HG03175 (cell line): ENCODE results near the gene MYO1H.
"Not testable (repeated sequence)": the region's sequence is repeated elsewhere in the genome, so short reads cannot be mapped to it uniquely, and the experiment has no call there.

ENCODE experiments used
- ATAC-seq: cut with Tn5 transposase; IDR thresholded peaks from one replicate; pipeline ENCODE4 v1.9.1; 2021; ENCODE audit warnings: mild to moderate bottlenecking, moderate library complexity; ENCODE audit not compliant: unreplicated experiment

MYO1H gene

DNA sequence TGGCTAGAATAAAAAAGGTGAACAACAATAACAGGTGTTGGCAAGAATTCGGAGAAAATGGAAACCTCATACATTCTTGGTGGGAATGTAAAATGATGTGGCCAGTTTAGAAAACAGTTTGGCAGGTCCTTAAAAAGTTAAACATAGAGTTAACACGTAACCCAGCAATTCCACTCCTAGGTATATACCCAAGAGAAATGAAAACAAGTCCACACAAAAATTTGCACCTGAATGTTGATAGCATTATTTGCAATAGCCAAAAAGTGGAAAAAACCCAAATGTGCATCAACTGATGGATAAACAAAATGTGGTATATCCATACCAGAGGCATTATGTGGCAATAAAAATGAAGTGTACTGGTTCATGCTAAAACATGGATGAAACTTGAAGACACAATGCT, 2.3 kb upstream of the MYO1H start:
- no peak for ATAC-seq

- no peak for ATAC-seq
Observed at GRCh38 chr12:109346920-109347319, 780 bp upstream of the MYO1H start.

- ATAC-seq: no peak
Observed at GRCh38 chr12:109352184-109352583, 4.5 kb downstream of the MYO1H start.

- no peak for ATAC-seq
Observed at GRCh38 chr12:109356577-109356976, 8.9 kb downstream of the MYO1H start.

- ATAC-seq: no peak
Observed at GRCh38 chr12:109357032-109357431, 9.3 kb downstream of the MYO1H start.

- ATAC-seq: peak; percentile 88
Observed at GRCh38 chr12:109358154-109358869, 10.6 kb downstream of the MYO1H start.

DNA sequence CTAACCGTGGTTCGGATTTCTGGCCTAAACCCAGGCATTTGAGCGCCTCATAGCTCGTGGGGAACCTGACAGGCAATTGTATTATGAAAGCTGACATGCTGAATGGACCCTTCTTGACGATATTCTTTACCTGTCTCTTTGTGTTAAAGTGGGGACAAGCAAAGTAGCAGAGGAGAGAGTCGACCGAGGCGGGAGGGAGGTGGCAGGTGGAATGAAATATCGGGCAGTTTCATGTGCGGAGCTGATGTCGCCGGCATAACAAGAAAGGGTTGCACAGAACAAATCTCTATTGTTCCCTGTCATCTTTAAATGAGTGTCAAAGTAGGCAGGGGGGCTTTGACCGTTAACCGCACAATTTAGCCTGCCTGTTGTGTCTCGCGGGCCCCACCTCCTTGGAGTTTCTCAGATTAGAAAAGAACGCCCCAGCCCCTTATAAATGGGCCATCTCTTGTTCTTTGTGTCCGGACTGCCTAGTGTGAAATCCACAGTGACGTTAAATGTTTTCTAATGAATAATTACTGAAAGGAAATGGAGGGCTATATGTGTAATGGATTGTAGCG, 11.5 kb downstream of the MYO1H start:
- ATAC-seq: no peak

DNA sequence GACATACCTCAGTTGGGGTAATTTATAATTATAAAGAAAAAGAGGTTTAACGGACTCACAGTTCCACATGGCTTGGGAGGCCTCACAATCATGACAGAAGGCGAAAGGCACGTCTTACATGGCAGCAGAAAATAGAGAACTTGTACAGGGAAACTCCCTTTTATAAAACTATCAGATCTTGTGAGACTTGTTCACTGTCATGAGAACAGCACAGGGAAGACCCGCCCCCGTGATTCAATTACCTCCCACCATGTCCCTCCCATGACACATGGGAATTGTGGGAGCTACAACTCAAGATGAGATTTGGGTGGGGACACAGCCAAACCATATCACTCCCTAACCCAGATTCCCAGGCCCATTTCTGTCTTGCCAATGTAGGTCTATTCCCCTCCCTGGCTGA, 22.1 kb downstream of the MYO1H start:
- ATAC-seq: no peak

- ATAC-seq: no peak
Observed at GRCh38 chr12:109377139-109377685, 29.5 kb downstream of the MYO1H start.

DNA sequence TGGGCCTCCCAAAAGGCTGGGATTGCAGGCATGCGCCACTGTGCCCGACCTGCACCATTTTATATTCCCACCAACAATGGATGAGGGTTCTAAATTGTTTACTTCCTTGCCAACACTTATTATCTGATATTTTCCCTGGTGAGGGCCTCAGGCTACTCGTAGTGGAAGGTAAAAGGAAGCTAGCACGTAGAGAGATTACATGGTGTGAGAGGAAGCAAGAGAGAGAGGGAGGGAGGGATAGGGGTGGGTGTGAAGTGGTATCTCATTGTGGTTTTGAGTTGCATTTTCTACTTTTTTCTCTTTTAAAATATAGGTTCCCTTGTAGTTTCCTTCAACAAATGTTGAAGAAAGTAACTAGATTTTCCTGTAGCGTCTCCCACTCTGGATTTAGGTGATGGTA, 30.9 kb downstream of the MYO1H start:
- no peak for ATAC-seq

DNA sequence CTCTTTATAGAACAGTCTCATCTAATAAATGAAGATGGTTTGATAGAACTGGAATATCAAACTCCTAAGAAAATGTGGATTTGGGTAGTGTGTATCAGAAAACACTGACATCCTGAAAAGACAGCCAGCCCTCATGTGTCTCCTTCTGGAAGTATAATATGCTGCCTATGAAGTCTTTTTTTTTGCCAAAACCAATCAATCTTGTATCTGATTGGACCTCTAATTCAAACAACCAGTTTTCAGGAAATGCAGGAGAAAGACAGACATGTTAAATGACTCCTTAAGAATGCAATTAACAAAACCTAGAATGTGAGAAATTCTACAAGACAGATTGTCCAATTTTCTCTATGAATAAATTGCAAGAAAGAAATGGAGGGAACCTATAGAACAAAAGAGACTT, 34.3 kb downstream of the MYO1H start:
- no peak for ATAC-seq

GRCh38 chr12:109383240-109383639, 35.5 kb downstream of the MYO1H start:
- no peak for ATAC-seq

DNA sequence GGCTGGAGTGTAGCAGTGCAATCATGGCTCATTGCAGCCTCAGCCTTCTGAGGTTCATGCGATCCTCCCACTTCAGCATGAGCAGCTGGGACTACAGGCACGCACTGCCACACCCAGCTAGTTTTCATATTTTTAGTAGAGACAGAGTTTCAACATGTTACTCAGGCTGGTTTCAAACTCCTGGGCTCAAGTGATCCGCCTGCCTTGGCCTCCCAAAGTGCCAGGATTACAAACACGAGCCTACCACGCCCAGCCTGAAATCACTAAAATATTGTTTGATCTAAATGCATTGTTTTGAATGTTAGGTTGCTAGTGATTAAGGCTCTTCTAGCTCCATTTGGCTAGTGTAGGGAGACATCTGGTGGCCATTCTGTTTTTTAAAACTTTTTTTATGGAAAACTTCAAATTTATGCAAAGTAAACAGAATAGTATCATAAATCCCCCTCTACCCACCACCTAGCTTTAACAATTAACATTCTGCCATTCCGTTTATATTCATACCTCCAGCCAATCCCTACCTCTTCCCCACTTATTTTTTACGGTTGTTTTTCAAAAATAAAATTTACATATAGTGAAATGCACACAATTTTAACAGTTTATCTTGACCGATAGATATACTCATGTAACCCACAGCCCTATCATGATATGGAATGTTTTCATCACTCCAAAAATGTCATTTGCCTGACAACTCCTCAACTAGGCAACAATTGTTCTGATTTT, 37.8 kb downstream of the MYO1H start:
- no peak for ATAC-seq

DNA sequence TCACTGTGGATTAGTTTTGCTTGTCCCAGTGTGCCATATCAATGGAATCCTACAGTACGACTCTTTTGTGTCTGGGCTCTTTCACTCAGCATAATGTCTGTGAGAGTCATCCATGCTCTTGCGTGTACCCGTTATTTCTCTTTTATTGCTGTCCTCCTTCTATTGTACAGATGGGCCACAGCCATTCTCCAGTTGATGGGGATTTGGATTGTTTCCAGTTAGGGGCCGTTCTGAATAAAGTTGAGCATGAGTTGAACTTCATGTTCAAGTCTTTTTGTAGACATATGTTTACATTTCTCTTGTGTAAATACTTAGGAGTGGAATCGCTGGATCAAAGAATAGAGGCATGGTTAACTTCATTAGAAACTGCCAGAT, 38.3 kb downstream of the MYO1H start:
- no peak for ATAC-seq

DNA sequence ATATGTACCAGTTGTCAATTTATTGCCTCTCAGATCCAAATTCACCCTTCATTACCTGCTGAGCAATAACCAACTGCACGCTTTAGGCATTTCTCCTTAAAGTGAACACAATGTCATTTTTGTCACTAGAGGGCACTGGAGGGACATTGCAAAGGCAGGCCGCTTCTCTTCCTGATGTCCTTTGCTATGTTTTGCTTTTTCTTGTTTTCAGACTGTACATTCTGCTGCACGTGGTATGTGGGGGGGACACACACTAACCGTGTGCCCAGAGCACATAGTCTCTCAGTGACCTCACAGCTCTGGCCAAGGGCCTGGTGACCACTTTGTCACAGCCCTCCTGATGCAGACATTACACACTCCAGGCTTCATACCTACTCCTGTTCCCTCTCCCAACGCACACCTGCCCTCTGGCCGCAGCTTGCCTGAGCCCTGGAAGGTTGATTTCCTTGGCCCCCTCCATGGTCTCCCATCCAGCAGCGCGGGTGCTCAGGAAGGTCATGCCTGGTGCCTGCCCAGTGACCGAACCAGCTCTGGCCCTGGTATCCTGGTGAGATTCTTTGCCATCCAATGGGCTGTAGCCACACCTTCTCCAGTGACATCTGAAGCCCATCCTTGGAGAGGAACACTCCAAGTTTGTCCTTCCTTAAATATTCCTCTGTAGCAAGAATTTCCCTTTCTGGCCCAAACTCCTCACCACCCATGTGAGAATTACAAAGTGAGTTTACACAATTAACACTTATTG, 39.9 kb downstream of the MYO1H start:
- ATAC-seq: no peak

- no peak for ATAC-seq
Observed at GRCh38 chr12:109388167-109388563, 40.5 kb downstream of the MYO1H start.

DNA sequence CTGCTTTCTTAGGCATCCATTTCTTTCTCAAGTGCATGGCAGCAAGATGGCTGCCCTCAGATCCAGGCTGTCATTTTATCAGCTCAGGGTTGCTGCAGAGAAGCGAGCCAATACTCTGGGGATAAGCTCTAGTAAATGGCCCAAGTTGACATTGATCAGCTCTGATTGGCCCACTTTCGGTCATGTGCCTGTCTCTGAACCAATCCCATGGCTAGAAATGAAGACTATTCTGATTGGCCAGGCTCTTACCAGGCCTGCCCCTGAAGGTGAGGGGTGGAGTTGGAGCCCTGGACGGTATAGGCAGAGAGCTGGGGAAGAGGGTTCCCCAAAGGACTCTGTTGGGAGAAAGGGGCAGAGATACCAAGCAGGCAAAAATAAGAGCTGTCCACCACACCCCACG, 41.4 kb downstream of the MYO1H start:
- ATAC-seq: no peak

DNA sequence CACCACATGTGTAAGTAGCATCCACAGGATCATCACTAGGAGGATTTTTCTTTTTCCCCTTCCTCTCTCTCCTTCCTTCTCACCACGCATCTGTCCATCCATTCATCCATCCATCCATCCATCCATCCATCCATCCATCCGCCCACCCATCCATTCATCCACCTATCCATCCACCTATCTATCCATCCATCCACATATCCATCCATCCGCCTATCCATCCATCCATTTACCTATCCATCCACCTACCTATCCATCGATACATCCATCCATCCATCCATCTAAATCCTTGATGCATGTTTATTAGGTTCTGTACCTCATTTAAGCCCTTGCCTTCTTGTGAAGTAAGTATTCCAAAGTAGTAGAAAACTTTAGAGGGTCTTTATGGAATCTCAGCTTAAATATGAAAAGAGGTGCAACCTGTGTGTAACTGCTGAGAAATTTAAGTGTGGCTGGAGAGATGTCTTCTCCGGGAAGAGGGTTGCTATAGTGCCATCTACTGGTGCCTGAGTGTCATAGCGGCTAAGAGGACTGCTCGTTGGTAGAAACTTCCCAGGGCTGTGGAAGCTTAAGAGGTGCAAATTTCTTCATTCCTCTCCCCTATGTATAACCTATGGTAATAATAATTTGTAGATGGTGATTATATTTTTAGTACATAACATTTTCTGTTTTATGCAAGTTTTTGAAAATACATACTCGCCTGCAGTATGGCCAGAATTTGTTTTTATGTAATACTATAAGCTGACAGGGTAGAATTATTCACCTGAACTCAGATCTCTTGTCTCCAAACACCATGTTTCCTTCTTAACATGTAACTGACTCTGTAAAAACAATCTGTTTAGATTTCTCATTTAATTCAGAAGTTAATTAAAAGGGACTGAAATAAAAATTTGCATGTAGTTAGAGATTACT, 46.0 kb downstream of the MYO1H start:
- ATAC-seq: no peak

- ATAC-seq: no peak
Observed at GRCh38 chr12:109394891-109395290, 47.2 kb downstream of the MYO1H start.

GRCh38 chr12:109404841-109405240, 57.1 kb downstream of the MYO1H start:
- not testable (repeated sequence) for ATAC-seq
